Mesenchymal stem cell (in vitro differentiated cells and primary cell): ENCODE data around the gene SLFN13.

Source experiments
- DNase-seq: peaks from one replicate; pipeline ENCODE4 v3.0.0-alpha.2; 2013
- H2AFZ ChIP-seq: one replicate; pipeline ENCODE4 v1.6.1; 2013; ENCODE audit warnings: low read depth, mild to moderate bottlenecking, control low read depth, inconsistent platforms, low read length, moderate library complexity
- H2AK5ac ChIP-seq: 2 replicates; pipeline ENCODE4 v1.6.1; 2013; ENCODE audit warnings: low read length, moderate library complexity, mild to moderate bottlenecking, inconsistent platforms; ENCODE audit not compliant: severe bottlenecking
- H2BK120ac ChIP-seq: one replicate; pipeline ENCODE4 v1.6.1; 2013; ENCODE audit warnings: low read depth, mild to moderate bottlenecking, inconsistent platforms, low read length, moderate library complexity
- H2BK12ac ChIP-seq, 2 experiments: one replicate each; pipeline ENCODE4 v1.6.1; 2013; ENCODE audit warnings: inconsistent platforms in 2 of 2, low read length in 2 of 2, mild to moderate bottlenecking in 2 of 2, moderate library complexity in 2 of 2, control low read depth in 1 of 2
- H2BK15ac ChIP-seq: one replicate; pipeline ENCODE4 v1.6.1; 2013; ENCODE audit warnings: mild to moderate bottlenecking, low read depth, inconsistent platforms; ENCODE audit not compliant: poor library complexity, severe bottlenecking
- H2BK5ac ChIP-seq: 2 replicates; pipeline ENCODE4 v1.6.1; 2013; ENCODE audit warnings: low read depth, mild to moderate bottlenecking, low read length, control low read depth, inconsistent platforms; ENCODE audit not compliant: poor library complexity, severe bottlenecking
- H3K14ac ChIP-seq, 2 experiments: one replicate each; pipeline ENCODE4 v1.6.1; 2013; ENCODE audit warnings: inconsistent platforms in 2 of 2, low read length in 2 of 2, control low read depth in 1 of 2, mild to moderate bottlenecking in 1 of 2, moderate library complexity in 1 of 2
- H3K18ac ChIP-seq, 2 experiments: one replicate each; pipeline ENCODE4 v1.6.1; 2013; ENCODE audit warnings: inconsistent platforms in 2 of 2, low read length in 2 of 2, control low read depth in 1 of 2, low read depth in 1 of 2, mild to moderate bottlenecking in 1 of 2
- H3K23ac ChIP-seq, 2 experiments: one replicate each; pipeline ENCODE4 v1.6.1; 2013; ENCODE audit warnings: inconsistent platforms in 2 of 2, low read length in 2 of 2, mild to moderate bottlenecking in 2 of 2, moderate library complexity in 2 of 2, control low read depth in 1 of 2
- H3K27ac ChIP-seq: 2 replicates; pipeline ENCODE4 v1.5.1; 2013; ENCODE audit warnings: mild to moderate bottlenecking, moderate library complexity, low read length, control low read depth, inconsistent platforms; ENCODE audit not compliant: poor library complexity, severe bottlenecking
- H3K27me3 ChIP-seq, 2 experiments: 2 replicates each; pipeline versions ENCODE4 v1.6.1 to v1.7.0; 2013; ENCODE audit warnings: low read length in 2 of 2, mild to moderate bottlenecking in 2 of 2, moderate library complexity in 2 of 2, control low read depth in 1 of 2, inconsistent platforms in 1 of 2; ENCODE audit not compliant: control insufficient read depth in 1 of 2, insufficient read depth in 1 of 2
- H3K36me3 ChIP-seq, 2 experiments: 2 replicates each; pipeline versions ENCODE4 v1.6.1 to v1.7.0; 2013; ENCODE audit warnings: low read length in 2 of 2, control low read depth in 1 of 2, inconsistent platforms in 1 of 2, low read depth in 1 of 2, mild to moderate bottlenecking in 1 of 2; ENCODE audit not compliant: insufficient read depth in 2 of 2, control insufficient read depth in 1 of 2
- H3K4ac ChIP-seq, 2 experiments: one replicate each; pipeline ENCODE4 v1.6.1; 2013; ENCODE audit warnings: inconsistent platforms in 2 of 2, low read length in 2 of 2, mild to moderate bottlenecking in 2 of 2, moderate library complexity in 2 of 2, control low read depth in 1 of 2, low read depth in 1 of 2
- H3K4me1 ChIP-seq: 2 replicates; pipeline ENCODE4 v1.6.1; 2013; ENCODE audit warnings: low read depth, low read length, control low read depth; ENCODE audit not compliant: control insufficient read depth, insufficient read depth
- H3K4me2 ChIP-seq: 2 replicates; pipeline ENCODE4 v1.6.1; 2013; ENCODE audit warnings: low read length, mild to moderate bottlenecking, inconsistent platforms; ENCODE audit not compliant: poor library complexity, severe bottlenecking
- H3K4me3 ChIP-seq, 2 experiments: 2 replicates each; pipeline versions ENCODE4 v1.5.1 to v1.7.0; 2013; ENCODE audit warnings: low read length in 2 of 2, mild to moderate bottlenecking in 2 of 2, control low read depth in 1 of 2, low read depth in 1 of 2; ENCODE audit not compliant: insufficient read depth in 1 of 2
- H3K79me1 ChIP-seq: replicated peaks from 2 replicates; pipeline ENCODE4 v1.6.1; 2013; ENCODE audit warnings: mild to moderate bottlenecking, control low read depth, low read length, inconsistent platforms; ENCODE audit not compliant: poor library complexity, severe bottlenecking
- H3K9ac ChIP-seq: 2 replicates; pipeline ENCODE4 v1.7.0; 2013; ENCODE audit warnings: mild to moderate bottlenecking, low read length, moderate library complexity
- H3K9me3 ChIP-seq: 2 replicates; pipeline ENCODE4 v1.7.0; 2013; ENCODE audit warnings: mild to moderate bottlenecking, low read length; ENCODE audit not compliant: control insufficient read depth
- H4K8ac ChIP-seq: one replicate; pipeline ENCODE4 v1.6.1; 2013; ENCODE audit warnings: inconsistent platforms, mild to moderate bottlenecking, low read length, moderate library complexity
- H4K91ac ChIP-seq: one replicate; pipeline ENCODE4 v1.6.1; 2013; ENCODE audit warnings: mild to moderate bottlenecking, low read length, inconsistent platforms
- WGBS: methylation state at CpG from one replicate; pipeline ENCODE4 v1.1.7; 2013; ENCODE audit warnings: mixed read lengths; 5-methylcytosine and 5-hydroxymethylcytosine counted together

SLFN13 gene

DNA sequence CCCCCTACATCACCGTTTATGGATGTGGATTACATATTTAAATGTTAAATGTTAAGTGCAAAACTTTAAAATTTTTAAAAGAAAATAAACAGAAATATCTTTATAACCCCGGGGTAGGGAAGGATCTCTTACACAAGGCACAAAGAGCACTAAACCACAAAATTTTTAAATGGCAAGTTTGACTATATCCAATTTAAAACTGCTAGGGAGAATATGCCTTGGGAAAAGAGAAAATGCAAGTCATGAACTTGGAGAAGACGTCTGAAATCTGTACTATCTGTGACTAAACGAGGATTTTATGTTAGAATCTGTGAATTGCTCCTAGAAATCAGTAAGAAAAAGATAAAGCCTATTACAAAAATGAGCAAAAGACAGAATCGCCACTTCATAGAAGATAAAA is 28.7 kb upstream of the SLFN13 start:
- no peak overlapping the region for H3K4me2 ChIP-seq
- peaks cover 24 to 39% of the 10 kb centered on the region in 2 experiments for H3K27me3 ChIP-seq
- no peak overlapping the region for H2BK5ac ChIP-seq
- no peak overlapping the region for H2AK5ac ChIP-seq
- no peak overlapping the region for H3K4ac ChIP-seq
- H2BK15ac ChIP-seq = no peak overlapping the region
- no peak for DNase-seq
- no peak overlapping the region for H2AFZ ChIP-seq
- no peak overlapping the region for H3K23ac ChIP-seq
- H3K14ac ChIP-seq = no peak overlapping the region
- H3K18ac ChIP-seq = no peak overlapping the region
- no peaks in the 10 kb centered on the region for H3K9me3 ChIP-seq
- no peaks in the 10 kb centered on the region for H3K4me1 ChIP-seq
- H3K4me3 ChIP-seq = no peak overlapping the region
- H2BK12ac ChIP-seq = no peak overlapping the region
- no peak overlapping the region for H4K8ac ChIP-seq
- no peak overlapping the region for H4K91ac ChIP-seq
- no peaks in the 10 kb centered on the region for H3K36me3 ChIP-seq
- no peak overlapping the region for H3K9ac ChIP-seq
- H3K79me1 ChIP-seq = no peaks in the 10 kb centered on the region
- 32% methylated on average over 2 of the region's 5 CpGs for WGBS
- H2BK120ac ChIP-seq = no peak overlapping the region
- H3K27ac ChIP-seq = no peak overlapping the region

DNA sequence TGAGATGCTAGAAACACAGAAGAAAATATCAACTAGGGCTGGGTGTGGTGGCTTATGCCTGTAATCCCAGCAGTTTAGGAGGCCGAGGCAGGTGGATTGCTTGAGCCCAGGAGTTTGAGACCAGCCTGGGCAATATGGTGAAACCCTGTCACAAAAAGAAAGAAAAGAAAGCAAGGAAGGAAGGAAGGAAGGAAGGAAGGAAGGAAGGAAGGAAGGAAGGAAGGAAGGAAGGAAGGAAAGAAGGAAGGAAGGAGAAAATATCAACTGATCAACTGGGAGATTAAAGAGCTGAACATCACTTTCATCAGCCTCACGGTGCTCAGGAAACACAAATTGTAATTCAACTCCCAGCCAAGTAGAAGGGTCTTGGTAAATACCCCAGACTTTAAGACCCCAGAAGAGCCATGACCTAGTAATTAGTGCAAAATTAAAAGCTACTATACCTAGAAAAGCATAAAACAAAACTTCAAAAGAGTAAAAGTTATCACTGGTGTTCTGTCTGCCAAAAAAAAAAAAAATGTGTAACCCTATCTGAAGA is 27.8 kb upstream of the SLFN13 start:
- no peak overlapping the region for H3K18ac ChIP-seq
- H3K9me3 ChIP-seq = no peaks in the 10 kb centered on the region
- no peak overlapping the region for H3K9ac ChIP-seq
- H2BK5ac ChIP-seq = no peak overlapping the region
- peaks cover 22 to 38% of the 10 kb centered on the region in 2 experiments for H3K27me3 ChIP-seq
- H3K36me3 ChIP-seq = no peaks in the 10 kb centered on the region
- 65% methylated on average over 2 of the region's 2 CpGs for WGBS
- H4K91ac ChIP-seq = no peak overlapping the region
- no peak overlapping the region for H2AFZ ChIP-seq
- H3K79me1 ChIP-seq = no peaks in the 10 kb centered on the region
- H2BK12ac ChIP-seq = no peak overlapping the region
- H2BK120ac ChIP-seq = no peak overlapping the region
- no peak overlapping the region for H3K23ac ChIP-seq
- H3K27ac ChIP-seq = no peak overlapping the region
- no peak overlapping the region for H4K8ac ChIP-seq
- H3K4me1 ChIP-seq = no peaks in the 10 kb centered on the region
- H3K4me3 ChIP-seq = no peak overlapping the region
- no peak overlapping the region for H2AK5ac ChIP-seq
- no peak for DNase-seq
- no peak overlapping the region for H2BK15ac ChIP-seq
- no peak overlapping the region for H3K4ac ChIP-seq
- H3K4me2 ChIP-seq = no peak overlapping the region
- no peak overlapping the region for H3K14ac ChIP-seq

DNA sequence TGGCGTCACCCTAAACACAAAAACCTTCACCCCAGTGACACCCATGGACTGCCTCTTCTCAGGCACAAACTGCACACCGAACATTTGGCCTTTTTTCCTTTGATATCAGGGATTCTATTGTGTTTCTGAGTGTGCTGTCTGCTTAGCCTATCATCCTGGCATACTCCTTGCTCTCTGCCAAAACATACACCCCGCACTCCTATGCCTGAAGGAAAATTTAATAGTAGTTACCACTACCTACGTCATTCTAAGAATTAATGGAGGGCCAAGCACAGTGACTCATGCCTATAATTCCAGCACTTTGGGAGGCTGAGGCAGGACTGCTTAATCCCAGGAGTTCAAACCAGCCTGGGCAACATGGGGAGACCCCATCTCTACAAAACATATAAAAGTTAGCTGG is 19.9 kb upstream of the SLFN13 start:
- no peak overlapping the region for H3K4ac ChIP-seq
- H3K18ac ChIP-seq = no peak overlapping the region
- H3K79me1 ChIP-seq = no peaks in the 10 kb centered on the region
- H2BK15ac ChIP-seq = no peak overlapping the region
- no peaks in the 10 kb centered on the region for H3K9me3 ChIP-seq
- H3K36me3 ChIP-seq = no peaks in the 10 kb centered on the region
- no peak overlapping the region for H3K27ac ChIP-seq
- H3K4me2 ChIP-seq = no peak overlapping the region
- H2BK5ac ChIP-seq = no peak overlapping the region
- H2BK12ac ChIP-seq = no peak overlapping the region
- DNase-seq = no peak
- no peak overlapping the region for H2BK120ac ChIP-seq
- no peak overlapping the region for H2AFZ ChIP-seq
- no peak overlapping the region for H2AK5ac ChIP-seq
- H3K14ac ChIP-seq = no peak overlapping the region
- WGBS = 60% methylated on average over 3 of the region's 4 CpGs
- H3K9ac ChIP-seq = no peak overlapping the region
- H3K23ac ChIP-seq = no peak overlapping the region
- no peaks in the 10 kb centered on the region for H3K4me1 ChIP-seq
- peaks cover 15 to 22% of the 10 kb centered on the region in 2 experiments for H3K27me3 ChIP-seq
- H3K4me3 ChIP-seq = no peak overlapping the region
- H4K91ac ChIP-seq = no peak overlapping the region
- no peak overlapping the region for H4K8ac ChIP-seq

DNA sequence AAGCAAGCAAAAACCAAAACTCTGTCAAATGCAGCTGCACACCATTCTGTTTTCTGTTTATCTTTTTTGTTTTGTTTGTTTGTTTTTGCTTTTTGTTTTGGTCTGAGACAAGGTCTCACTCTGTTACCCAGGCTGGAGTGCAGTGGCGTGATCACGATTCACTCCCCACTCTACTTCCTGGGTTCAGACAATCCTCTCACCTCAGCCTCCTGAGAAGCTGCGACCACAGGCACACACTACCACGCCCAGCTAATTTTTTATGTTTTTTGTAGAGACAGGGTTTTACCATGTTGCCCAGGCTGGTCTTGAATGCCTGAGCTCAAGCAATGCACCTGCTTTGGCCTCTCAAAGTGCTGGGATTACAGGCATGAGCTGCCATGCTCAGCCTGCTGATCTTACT is 19.3 kb upstream of the SLFN13 start:
- no peak overlapping the region for H4K8ac ChIP-seq
- H3K9me3 ChIP-seq = no peaks in the 10 kb centered on the region
- no peak overlapping the region for H3K9ac ChIP-seq
- H3K23ac ChIP-seq = no peak overlapping the region
- no peak for DNase-seq
- no peak overlapping the region for H3K27ac ChIP-seq
- H3K4me3 ChIP-seq = no peak overlapping the region
- H3K79me1 ChIP-seq = no peaks in the 10 kb centered on the region
- no peak overlapping the region for H3K4ac ChIP-seq
- H3K36me3 ChIP-seq = no peaks in the 10 kb centered on the region
- no peak overlapping the region for H2BK5ac ChIP-seq
- WGBS = 70% methylated on average over 2 of the region's 4 CpGs
- no peak overlapping the region for H2BK15ac ChIP-seq
- H3K4me1 ChIP-seq = no peaks in the 10 kb centered on the region
- no peak overlapping the region for H2BK120ac ChIP-seq
- H2AK5ac ChIP-seq = no peak overlapping the region
- no peak overlapping the region for H3K18ac ChIP-seq
- H4K91ac ChIP-seq = no peak overlapping the region
- no peak overlapping the region for H3K14ac ChIP-seq
- H3K4me2 ChIP-seq = no peak overlapping the region
- no peak overlapping the region for H2AFZ ChIP-seq
- H3K27me3 ChIP-seq = peaks cover 21 to 27% of the 10 kb centered on the region in 2 experiments
- H2BK12ac ChIP-seq = no peak overlapping the region
